IMR-90 (cell line): ENCODE measurements around the gene WDR70. TPM values are rescaled to one million over a fixed set of nuclear protein-coding genes. Genes with fewer than 3 reads are reported as not detected.

ENCODE experiments used
- ATAC-seq: fragments of 200-7000 bp; cut with Tn5 transposase; 2 replicates; pipeline ENCODE4 v1.9.1; 2020; ENCODE audit warnings: low read depth, mild to moderate bottlenecking, moderate library complexity
- BruUV-seq: library from RNA; stranded (reverse); fragments of 400-500 nt; replicated peaks from 2 replicates; lab custom pipeline; 2021; lab: Mats Ljungman, UMichigan
- CTCF ChIA-PET: fragments of 300-600 bp; formaldehyde crosslinking; extraction: SDS; loops from one replicate; lab custom pipeline; 2021; ENCODE audit warnings: antibody characterized with exemption; lab: Yijun Ruan, JAX
- POLR2A ChIA-PET: fragments of 300-600 bp; sonication (Branson Sonifier 250); formaldehyde crosslinking; loops from one replicate; lab custom pipeline; 2022; ENCODE audit warnings: antibody characterized with exemption; ENCODE audit not compliant: unreplicated experiment; lab: Charles Lee
- DNase-seq: peaks from one replicate; pipeline ENCODE4 v3.0.0; 2013
- H2AFZ ChIP-seq: replicated peaks from 2 replicates; pipeline ENCODE3; 2013; ENCODE audit warnings: low read length, mild to moderate bottlenecking; ENCODE audit not compliant: poor library complexity
- H2AK5ac ChIP-seq: 2 replicates; pipeline ENCODE4 v1.6.1; 2013; ENCODE audit warnings: low read depth, low read length, inconsistent platforms
- H2AK9ac ChIP-seq: replicated peaks from 2 replicates; pipeline ENCODE3; 2013; ENCODE audit warnings: mild to moderate bottlenecking, low read depth, low read length, moderate library complexity; ENCODE audit not compliant: poor library complexity
- H2BK120ac ChIP-seq: 2 replicates; pipeline ENCODE4 v1.6.1; 2013; ENCODE audit warnings: low read depth, low read length, inconsistent platforms
- H2BK15ac ChIP-seq: 3 replicates; pipeline ENCODE4 v1.6.1; 2013; ENCODE audit warnings: low read depth, low read length, inconsistent platforms
- H2BK20ac ChIP-seq: 2 replicates; pipeline ENCODE4 v1.6.1; 2013; ENCODE audit warnings: low read depth, mild to moderate bottlenecking, inconsistent platforms, low read length, moderate library complexity
- H2BK5ac ChIP-seq: 2 replicates; pipeline ENCODE4 v1.6.1; 2013; ENCODE audit warnings: mild to moderate bottlenecking, low read depth, low read length, inconsistent platforms; ENCODE audit not compliant: poor library complexity, severe bottlenecking
- H3K14ac ChIP-seq: replicated peaks from 2 replicates; pipeline ENCODE4 v1.6.1; 2013; ENCODE audit warnings: low read depth, low read length, inconsistent platforms
- H3K18ac ChIP-seq: 2 replicates; pipeline ENCODE4 v1.6.1; 2013; ENCODE audit warnings: low read depth, low read length, control low read depth
- H3K23ac ChIP-seq: 2 replicates; pipeline ENCODE4 v1.6.1; 2013; ENCODE audit warnings: low read depth, low read length, inconsistent platforms
- H3K27ac ChIP-seq: 2 replicates; pipeline ENCODE4 v1.5.1; 2013; ENCODE audit warnings: mild to moderate bottlenecking, control low read depth, low read length; ENCODE audit not compliant: insufficient read depth
- H3K27me3 ChIP-seq: 2 replicates; pipeline ENCODE4 v1.6.1; 2013; ENCODE audit warnings: low read length; ENCODE audit not compliant: control insufficient read depth, insufficient read depth
- H3K36me3 ChIP-seq: 2 replicates; pipeline ENCODE4 v1.6.1; 2013; ENCODE audit warnings: low read length, mixed read lengths; ENCODE audit not compliant: control insufficient read depth, insufficient read depth
- H3K4ac ChIP-seq: 2 replicates; pipeline ENCODE4 v1.6.1; 2013; ENCODE audit warnings: low read depth, low read length, inconsistent platforms
- H3K4me1 ChIP-seq: 2 replicates; pipeline ENCODE4 v1.6.1; 2013; ENCODE audit warnings: low read length, mixed read lengths; ENCODE audit not compliant: control insufficient read depth, insufficient read depth
- H3K4me2 ChIP-seq: 2 replicates; pipeline ENCODE4 v1.6.1; 2013; ENCODE audit warnings: low read depth, mild to moderate bottlenecking, control low read depth, low read length, moderate library complexity
- H3K4me3 ChIP-seq: 2 replicates; pipeline ENCODE4 v1.5.1; 2013; ENCODE audit warnings: low read depth, mild to moderate bottlenecking, control low read depth, low read length, moderate library complexity; ENCODE audit not compliant: insufficient read depth
- H3K56ac ChIP-seq: 2 replicates; pipeline ENCODE4 v1.6.1; 2013; ENCODE audit warnings: low read length, inconsistent platforms; ENCODE audit not compliant: insufficient read depth; ENCODE audit errors: extremely low read depth
- H3K79me1 ChIP-seq, 2 experiments: 2 replicates each; pipeline ENCODE4 v1.6.1; 2013; ENCODE audit warnings: low read length in 2 of 2, inconsistent platforms in 1 of 2, low read depth in 1 of 2
- H3K9ac ChIP-seq: 2 replicates; pipeline ENCODE4 v1.6.1; 2013; ENCODE audit warnings: low read depth, low read length, control low read depth
- H3K9me1 ChIP-seq: 2 replicates; pipeline ENCODE4 v1.6.1; 2013; ENCODE audit warnings: low read length, inconsistent platforms; ENCODE audit not compliant: insufficient read depth
- H3K9me3 ChIP-seq: 2 replicates; pipeline ENCODE4 v1.6.1; 2013; ENCODE audit warnings: low read length; ENCODE audit not compliant: control insufficient read depth, insufficient read depth
- H4K20me1 ChIP-seq: 2 replicates; pipeline ENCODE4 v1.6.1; 2013; ENCODE audit warnings: low read length, inconsistent platforms; ENCODE audit not compliant: insufficient read depth
- H4K5ac ChIP-seq: 2 replicates; pipeline ENCODE4 v1.6.1; 2013; ENCODE audit warnings: mild to moderate bottlenecking, low read depth, low read length, control low read depth
- H4K8ac ChIP-seq, 2 experiments: 2 replicates each; pipeline ENCODE4 v1.6.1; 2013; ENCODE audit warnings: low read depth in 2 of 2, low read length in 2 of 2, control low read depth in 1 of 2, inconsistent platforms in 1 of 2
- H4K91ac ChIP-seq: 2 replicates; pipeline ENCODE4 v1.6.1; 2013; ENCODE audit warnings: low read depth, low read length, inconsistent platforms; ENCODE audit not compliant: insufficient read depth
- CEBPB ChIP-seq: IDR thresholded peaks from 2 replicates; pipeline ENCODE4 v1.6.1; 2012; ENCODE audit warnings: low read depth, low read length, improper control_type of control experiment
- FOS ChIP-seq: fragments of 150-350 bp; IDR thresholded peaks from 2 replicates; pipeline ENCODE4 v1.6.1; 2016; ENCODE audit warnings: low read depth, low read length
- MAFK ChIP-seq: IDR thresholded peaks from 2 replicates; pipeline ENCODE4 v1.6.1; 2012; ENCODE audit warnings: low read depth, low read length, improper control_type of control experiment
- RAD21 ChIP-seq: IDR thresholded peaks from 2 replicates; pipeline ENCODE4 v1.6.1; 2012; ENCODE audit warnings: low read length, improper control_type of control experiment
- RCOR1 ChIP-seq: IDR thresholded peaks from 2 replicates; pipeline ENCODE4 v1.6.1; 2012; ENCODE audit warnings: mild to moderate bottlenecking, low read length, improper control_type of control experiment; ENCODE audit not compliant: insufficient replicate concordance
- WGBS, 2 experiments: methylation state at CpG; one replicate each; pipeline versions ENCODE4 v1.1.5 to v1.1.7; 2013; ENCODE audit warnings: missing lambda C conversion rate in 2 of 2; ENCODE audit not compliant: insufficient read length in 1 of 2; ENCODE audit errors: extremely low coverage in 2 of 2; 5-methylcytosine and 5-hydroxymethylcytosine counted together
- dilution Hi-C: fragments of 300-500 bp; cut with HindIII; formaldehyde crosslinking; loops from one replicate; pipeline ENCODE4 v1.14.3; 2018; ENCODE audit warnings: low sequenced_read_pairs; ENCODE audit not compliant: unreplicated experiment
- in situ Hi-C: fragments of 300-500 bp; cut with MboI; formaldehyde crosslinking; loops from 3 replicates; pipeline ENCODE4 v1.14.3; 2019; ENCODE audit warnings: low sequenced_read_pairs, inconsistent platforms, mixed read lengths
- intact Hi-C: fragments of 100-400 bp; cut with micrococcal nuclease; formaldehyde crosslinking; loops from 2 replicates; pipeline ENCODE4 v1.10.0; 2022
- polyA plus RNA-seq, 3 experiments: library from polyadenylated mRNA; depleted of rRNA; stranded (reverse); fragments of >200 nt; gene quantifications; 2 replicates each; pipeline ENCODE4 v1.2.3, GENCODE V29; 2012; ENCODE audit warnings: low replicate concordance in 1 of 3
- total RNA-seq: library from RNA; depleted of rRNA; stranded (reverse); fragments of >200 nt; gene quantifications from 2 replicates; pipeline ENCODE4 v1.2.3, GENCODE V29; 2012
- TF ChIP-seq, protein P1 (sequence below): fragments of 150-350 bp; IDR thresholded peaks from 2 replicates; pipeline ENCODE4 v1.6.1; 2017; ENCODE audit warnings: mild to moderate bottlenecking, antibody characterized with exemption, low read length, low read depth

Gene WDR70
- total and polyA plus RNA-seq, 2 of the 4 experiments (the other 2 are of a cell fraction): 16.7 to 29.9 TPM

DNA sequence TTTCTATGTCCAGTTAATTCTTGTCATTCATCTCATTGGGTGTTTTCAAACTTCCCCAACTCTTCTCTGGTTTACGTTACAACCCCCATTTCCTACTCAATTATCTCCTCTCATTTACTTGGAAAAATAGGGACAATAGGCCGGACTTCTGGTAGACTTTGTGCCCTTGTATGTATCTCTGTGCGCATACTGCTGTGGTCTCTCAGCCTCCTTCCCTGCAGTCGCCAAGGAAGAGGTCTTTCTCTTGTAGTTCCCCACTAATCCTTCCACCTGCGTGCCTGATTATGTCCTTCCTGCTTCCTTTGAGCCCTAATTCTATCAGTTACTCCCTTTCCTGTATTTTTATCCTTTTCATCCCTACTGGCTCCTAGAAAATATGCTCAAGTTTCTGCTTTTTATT lies 284.4 kb downstream of the WDR70 start:
- H2AK9ac ChIP-seq: no peak overlapping the region
- no peaks in the 10 kb centered on the region for H4K20me1 ChIP-seq
- DNase-seq (no peak), ATAC-seq (no peak)
- H3K23ac ChIP-seq: no peak overlapping the region
- H2AK5ac ChIP-seq: no peak overlapping the region
- no peak overlapping the region for H3K56ac ChIP-seq
- no peaks in the 10 kb centered on the region; the same call in 1 of the 2 replicates for H3K9me1 ChIP-seq
- H3K4me3 ChIP-seq: no peak overlapping the region
- H3K36me3 ChIP-seq: no peaks in the 10 kb centered on the region
- H3K9ac ChIP-seq: no peak overlapping the region
- no peak overlapping the region for H3K4ac ChIP-seq
- POLR2A ChIA-PET: no interaction called here
- H3K14ac ChIP-seq: no peak overlapping the region
- no peaks in the 10 kb centered on the region for H3K27me3 ChIP-seq
- no TSS peak for BruUV-seq
- dilution Hi-C loops: no loop called here
- 95% methylated on average over 3 of the region's 5 CpGs; no CpG with 5 or more reads in 1 of the 2 experiments for WGBS, 2 experiments
- no peak overlapping the region for H2BK20ac ChIP-seq
- H2BK120ac ChIP-seq: no peak overlapping the region
- H2AFZ ChIP-seq: no peak overlapping the region
- no peaks in the 10 kb centered on the region for H3K9me3 ChIP-seq
- H3K27ac ChIP-seq: no peak overlapping the region
- H4K5ac ChIP-seq: no peak overlapping the region
- CTCF ChIA-PET: no interaction called here
- TF ChIP-seq FOS (no peak), RCOR1 (no peak), CEBPB (no peak), MAFK (no peak), RAD21 (no peak)
- TF ChIP-seq, protein P1, sequence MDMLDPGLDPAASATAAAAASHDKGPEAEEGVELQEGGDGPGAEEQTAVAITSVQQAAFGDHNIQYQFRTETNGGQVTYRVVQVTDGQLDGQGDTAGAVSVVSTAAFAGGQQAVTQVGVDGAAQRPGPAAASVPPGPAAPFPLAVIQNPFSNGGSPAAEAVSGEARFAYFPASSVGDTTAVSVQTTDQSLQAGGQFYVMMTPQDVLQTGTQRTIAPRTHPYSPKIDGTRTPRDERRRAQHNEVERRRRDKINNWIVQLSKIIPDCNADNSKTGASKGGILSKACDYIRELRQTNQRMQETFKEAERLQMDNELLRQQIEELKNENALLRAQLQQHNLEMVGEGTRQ: no peak
- H2BK15ac ChIP-seq: no peak overlapping the region
- in situ Hi-C loops: no loop called here
- H3K18ac ChIP-seq: no peak overlapping the region
- intact Hi-C loops: no loop called here
- H4K8ac ChIP-seq: no peak overlapping the region
- H2BK5ac ChIP-seq: no peak overlapping the region
- H3K4me2 ChIP-seq: no peak overlapping the region
- peaks cover 6% of the 10 kb centered on the region for H3K4me1 ChIP-seq
- H3K79me1 ChIP-seq: peaks cover 6 to 9% of the 10 kb centered on the region in 2 experiments; a peak in 1 of 4 replicates
- H4K91ac ChIP-seq: no peak overlapping the region
